Colon (tissue), 2 donors: Measurements from ENCODE around the gene VAMP1.
"Not testable (repeated sequence)": the region's sequence is repeated elsewhere in the genome, so short reads cannot be mapped to it uniquely, and the experiment has no call there.

Experiments
- FAIRE-seq: peaks from 2 replicates; lab custom pipeline; 2012; peaks lifted over from hg19 to GRCh38; lab: Jason Lieb, UNC
- donor health status: control.
- donor health status: control.

The VAMP1 gene

GRCh38 chr12:6469609-6470374 lies 685 bp downstream of the VAMP1 start:
- FAIRE-seq, result no peak

GRCh38 chr12:6469092-6469491 lies 1.4 kb downstream of the VAMP1 start:
- FAIRE-seq, result no peak

GRCh38 chr12:6468283-6468575 lies 2.2 kb downstream of the VAMP1 start:
- no peak for FAIRE-seq

GRCh38 chr12:6467571-6468282 lies 2.8 kb downstream of the VAMP1 start:
- FAIRE-seq, result not testable (repeated sequence)

- FAIRE-seq, result not testable (repeated sequence)
These were observed 3.7 kb downstream of the VAMP1 start for GRCh38 chr12:6466751-6467150.

- no peak for FAIRE-seq
These were observed 4.3 kb downstream of the VAMP1 start for GRCh38 chr12:6466184-6466573.

- FAIRE-seq, result no peak
These were observed 4.9 kb downstream of the VAMP1 start for GRCh38 chr12:6465467-6466183.

GRCh38 chr12:6464531-6464930 lies 5.9 kb downstream of the VAMP1 start:
- FAIRE-seq, result no peak

GRCh38 chr12:6463858-6464257 lies 6.6 kb downstream of the VAMP1 start:
- no peak for FAIRE-seq

GRCh38 chr12:6463216-6463615 lies 7.3 kb downstream of the VAMP1 start:
- FAIRE-seq, result no peak

GRCh38 chr12:6462234-6462995 lies 8.1 kb downstream of the VAMP1 start:
- FAIRE-seq, result no peak

- no peak for FAIRE-seq
These were observed 8.9 kb downstream of the VAMP1 start for GRCh38 chr12:6461401-6462233.

- FAIRE-seq, result no peak
These were observed 9.6 kb downstream of the VAMP1 start for GRCh38 chr12:6460751-6461371.

GRCh38 chr12:6459004-6459337 lies 11.5 kb downstream of the VAMP1 start:
- no peak for FAIRE-seq

- FAIRE-seq, result no peak
These were observed 12.0 kb downstream of the VAMP1 start for GRCh38 chr12:6458281-6459003.

GRCh38 chr12:6457220-6457945 lies 13.1 kb downstream of the VAMP1 start:
- no peak for FAIRE-seq

- no peak for FAIRE-seq
These were observed 17.4 kb downstream of the VAMP1 start for GRCh38 chr12:6452944-6453630.

- no peak for FAIRE-seq
These were observed 18.1 kb downstream of the VAMP1 start for GRCh38 chr12:6452245-6452943.
